Esophagus muscularis mucosa (tissue), 4 donors: Measurements from ENCODE around the gene TERB1. TPM values are rescaled to one million over a fixed set of nuclear protein-coding genes. Genes with fewer than 3 reads are reported as not detected.

Source experiments
- DNase-seq: peaks from one replicate; pipeline ENCODE4 v3.0.0-alpha.2; 2017; ENCODE audit errors: extremely low spot score
- H3K27ac ChIP-seq, 4 donors: fragments of 200-600 bp; sonication (generic); replicated peaks in 1 of 4; 1 replicate in 3 of 4; 2 replicates in 1 of 4; pipeline ENCODE4 v1.5.1; 2016 to 2019; ENCODE audit warnings: mild to moderate bottlenecking in 1 of 4
- H3K27me3 ChIP-seq, 4 donors: fragments of 200-600 bp; sonication (generic); one replicate each; pipeline versions ENCODE4 v1.5.1 to v1.6.0; 2016 to 2019
- H3K36me3 ChIP-seq, 4 donors: fragments of 200-600 bp; sonication (generic); one replicate each; pipeline ENCODE4 v1.5.1; 2016 to 2019
- H3K4me1 ChIP-seq, 4 donors: fragments of 200-600 bp; sonication (generic); one replicate each; pipeline ENCODE4 v1.5.1; 2016 to 2019
- H3K4me3 ChIP-seq, 4 donors: fragments of 200-600 bp; sonication (generic); 1 replicate in 2 of 4; 2 replicates in 2 of 4; pipeline ENCODE4 v1.5.1; 2016 to 2019; ENCODE audit warnings: mild to moderate bottlenecking in 4 of 4, moderate library complexity in 1 of 4
- H3K9me3 ChIP-seq, 4 donors: fragments of 200-600 bp; sonication (generic); 1 replicate in 3 of 4; 2 replicates in 1 of 4; pipeline ENCODE4 v1.5.1; 2016 to 2019
- CTCF ChIP-seq, 3 experiments: fragments of 200-600 bp in 2 of 3; fragments of 450-650 bp in 1 of 3; sonication (generic) in 2 of 3; IDR thresholded peaks; one replicate each; pipeline ENCODE4 v1.5.1; 2017 to 2019; ENCODE audit warnings: antibody characterized with exemption in 3 of 3, mild to moderate bottlenecking in 2 of 3, moderate library complexity in 1 of 3
- EP300 ChIP-seq: sonication (generic); formaldehyde crosslinking; IDR thresholded peaks from one replicate; pipeline ENCODE4 v1.6.1; 2017; ENCODE audit warnings: antibody characterized with exemption
- POLR2A ChIP-seq: fragments of 450-650 bp; IDR thresholded peaks from one replicate; pipeline ENCODE4 v1.6.1; 2017; ENCODE audit warnings: antibody characterized with exemption, moderate library complexity, mild to moderate bottlenecking, low read depth
- POLR2AphosphoS5 ChIP-seq, 2 donors: sonication (generic); formaldehyde crosslinking; IDR thresholded peaks; one replicate each; pipeline ENCODE4 v1.6.1; 2017; ENCODE audit warnings: antibody characterized with exemption in 2 of 2
- WGBS: methylation state at CpG from one replicate; pipeline ENCODE4 v1.1.5; 2018; 5-methylcytosine and 5-hydroxymethylcytosine counted together
- intact Hi-C: fragments of 100-400 bp; cut with DNase I; formaldehyde crosslinking; loops from one replicate; pipeline ENCODE4 v1.15.1; 2023
- total RNA-seq, 4 donors: library from RNA; depleted of rRNA; stranded (reverse); fragments of >200 nt; gene quantifications; one replicate each; pipeline versions ENCODE4 v1.1.0 to v1.2.1, GENCODE V29; 2016

TERB1 gene
- total RNA-seq, 4 donors from 2014 or later: not detected

GRCh38 chr16:66786551-66786950 is 14.8 kb downstream of the TERB1 start:
- Histone ChIP-seq H3K9me3 (no peaks in the 10 kb centered on the region), H3K36me3 (no peaks in the 10 kb centered on the region), H3K4me1 (no peaks in the 10 kb centered on the region), H3K4me3 (no peak overlapping the region), H3K27ac (no peak overlapping the region), H3K27me3 (peaks cover 0 to 5% (median 0%) of the 10 kb centered on the region in 4 donors)
- DNase-seq: no peak
- intact Hi-C loops: no loop called here
- TF ChIP-seq POLR2AphosphoS5 (IDR thresholded peaks at IDR 0.05) (no peak), POLR2A (no peak), EP300 (no peak)
- 95% methylated on average over 3 of the region's 3 CpGs for WGBS

- DNase-seq: no peak
- TF ChIP-seq POLR2AphosphoS5 (IDR thresholded peaks at IDR 0.05) (no peak), EP300 (no peak), CTCF (IDR thresholded peaks at IDR 0.05) (no peak), POLR2A (no peak)
- no peaks in the 10 kb centered on the region for H3K27me3 ChIP-seq
- H3K9me3 ChIP-seq: no peaks in the 10 kb centered on the region
- no peak overlapping the region for H3K27ac ChIP-seq
- intact Hi-C loops: no loop called here
- no peak overlapping the region for H3K4me3 ChIP-seq
- H3K4me1 ChIP-seq: no peaks in the 10 kb centered on the region
- H3K36me3 ChIP-seq: no peaks in the 10 kb centered on the region
Measured at GRCh38 chr16:66776457-66776856, 24.9 kb downstream of the TERB1 start.

- Histone ChIP-seq H3K9me3 (no peaks in the 10 kb centered on the region), H3K36me3 (no peaks in the 10 kb centered on the region), H3K4me3 (no peak overlapping the region), H3K4me1 (no peaks in the 10 kb centered on the region), H3K27me3 (no peaks in the 10 kb centered on the region), H3K27ac (no peak overlapping the region)
- TF ChIP-seq EP300: no peak
- TF ChIP-seq POLR2A: no peak
- no peak for TF ChIP-seq POLR2AphosphoS5 (IDR thresholded peaks at IDR 0.05)
- no peak for DNase-seq
- intact Hi-C loops: no loop called here
- WGBS: 66% methylated on average over 2 of the region's 2 CpGs
Measured at GRCh38 chr16:66774981-66775380, 26.4 kb downstream of the TERB1 start.

- Histone ChIP-seq H3K27ac (no peak overlapping the region), H3K36me3 (no peaks in the 10 kb centered on the region), H3K9me3 (no peaks in the 10 kb centered on the region), H3K4me1 (no peaks in the 10 kb centered on the region), H3K4me3 (no peak overlapping the region), H3K27me3 (no peaks in the 10 kb centered on the region)
- DNase-seq: no peak
- TF ChIP-seq POLR2AphosphoS5 (IDR thresholded peaks at IDR 0.05) (no peak), CTCF (IDR thresholded peaks at IDR 0.05) (no peak), EP300 (no peak), POLR2A (no peak)
- intact Hi-C loops: no loop called here
Measured at GRCh38 chr16:66758086-66758485, 43.3 kb downstream of the TERB1 start.

- Histone ChIP-seq H3K27me3 (no peaks in the 10 kb centered on the region), H3K4me3 (no peak overlapping the region), H3K27ac (no peak overlapping the region), H3K4me1 (peaks cover 14 to 23% (median 19%) of the 10 kb centered on the region in 4 donors), H3K36me3 (peaks cover 0 to under 1% (median 0%) of the 10 kb centered on the region in 4 donors), H3K9me3 (no peaks in the 10 kb centered on the region)
- DNase-seq: no peak
- intact Hi-C loops: loop anchor here (5.0 kb wide), 2 partner anchors 58 to 148 kb away; partner anchors contain the start of gene CMTM4
- WGBS: 69% methylated on average over 3 of the region's 3 CpGs
- TF ChIP-seq CTCF (IDR thresholded peaks at IDR 0.05): no peak
- TF ChIP-seq EP300: no peak
- no peak for TF ChIP-seq POLR2A
- TF ChIP-seq POLR2AphosphoS5 (IDR thresholded peaks at IDR 0.05): no peak
Measured at GRCh38 chr16:66754819-66755218, 46.6 kb downstream of the TERB1 start.

- Histone ChIP-seq H3K27ac (no peak overlapping the region), H3K4me3 (no peak overlapping the region), H3K4me1 (peaks cover 20 to 29% (median 25%) of the 10 kb centered on the region in 4 donors), H3K27me3 (no peaks in the 10 kb centered on the region), H3K9me3 (no peaks in the 10 kb centered on the region), H3K36me3 (peaks cover under 1 to 7% (median 2%) of the 10 kb centered on the region in 4 donors)
- DNase-seq: no peak
- TF ChIP-seq EP300: no peak
- TF ChIP-seq CTCF (IDR thresholded peaks at IDR 0.05): no peak
- TF ChIP-seq POLR2AphosphoS5 (IDR thresholded peaks at IDR 0.05): no peak
- no peak for TF ChIP-seq POLR2A
- intact Hi-C loops: loop anchor here (5.0 kb wide), 2 partner anchors 57 to 147 kb away; partner anchors contain the start of gene CMTM4
- WGBS: 92% methylated on average over 2 of the region's 2 CpGs
Measured at GRCh38 chr16:66754211-66754610, 47.2 kb downstream of the TERB1 start.
